22Rv1 (cell line): ENCODE results near the gene KCNQ1.

ENCODE experiments used
- H3K27ac ChIP-seq: fragments of 450-650 bp; 2 replicates; pipeline ENCODE4 v1.5.1; 2017
- CTCF ChIP-seq: fragments of 450-650 bp; IDR thresholded peaks from 2 replicates; pipeline ENCODE4 v1.5.1; 2017; ENCODE audit warnings: mild to moderate bottlenecking
- ZFX ChIP-seq: fragments of 450-650 bp; IDR thresholded peaks from 2 replicates; pipeline ENCODE4 v1.6.1; 2017; ENCODE audit warnings: antibody characterized with exemption, borderline replicate concordance

The KCNQ1 gene

GRCh38 chr11:2883640-2883978, 438.8 kb downstream of the KCNQ1 start:
- no peak overlapping the region for H3K27ac ChIP-seq

GRCh38 chr11:2883979-2884815, 439.4 kb downstream of the KCNQ1 start:
- TF ChIP-seq ZFX (no peak), CTCF (no peak)
- no peak overlapping the region for H3K27ac ChIP-seq

More at GRCh38 chr11:2883640-2883978, 438.8 kb downstream of the KCNQ1 start:
- no peak for TF ChIP-seq ZFX
- TF ChIP-seq CTCF: no peak

GRCh38 chr11:2885017-2885677, 440.3 kb downstream of the KCNQ1 start:
- TF ChIP-seq CTCF (peak; percentile 64), ZFX (no peak)
- peak overlapping the region; percentile 36 for H3K27ac ChIP-seq

- peak within 1 kb of the TSS; percentile 36 for H3K27ac ChIP-seq
- no peak for TF ChIP-seq CTCF
- no peak for TF ChIP-seq ZFX
Observed at GRCh38 chr11:2885678-2886081, 440.9 kb downstream of the KCNQ1 start, which contains the start of gene CDKN1C. Gene CDKN1C (minus strand): TSS chr11:2885775. CDS start chr11:2885456, 319 bp downstream.

- no peak overlapping the region for H3K27ac ChIP-seq
- no peak for TF ChIP-seq ZFX
- TF ChIP-seq CTCF: no peak
Observed at GRCh38 chr11:2886191-2886894, 441.5 kb downstream of the KCNQ1 start.

- H3K27ac ChIP-seq: no peak overlapping the region
- TF ChIP-seq ZFX (no peak), CTCF (no peak)
Observed at GRCh38 chr11:2886936-2887335, 442.1 kb downstream of the KCNQ1 start.
